ENCODE results near the gene MAPKAP1.

DNA sequence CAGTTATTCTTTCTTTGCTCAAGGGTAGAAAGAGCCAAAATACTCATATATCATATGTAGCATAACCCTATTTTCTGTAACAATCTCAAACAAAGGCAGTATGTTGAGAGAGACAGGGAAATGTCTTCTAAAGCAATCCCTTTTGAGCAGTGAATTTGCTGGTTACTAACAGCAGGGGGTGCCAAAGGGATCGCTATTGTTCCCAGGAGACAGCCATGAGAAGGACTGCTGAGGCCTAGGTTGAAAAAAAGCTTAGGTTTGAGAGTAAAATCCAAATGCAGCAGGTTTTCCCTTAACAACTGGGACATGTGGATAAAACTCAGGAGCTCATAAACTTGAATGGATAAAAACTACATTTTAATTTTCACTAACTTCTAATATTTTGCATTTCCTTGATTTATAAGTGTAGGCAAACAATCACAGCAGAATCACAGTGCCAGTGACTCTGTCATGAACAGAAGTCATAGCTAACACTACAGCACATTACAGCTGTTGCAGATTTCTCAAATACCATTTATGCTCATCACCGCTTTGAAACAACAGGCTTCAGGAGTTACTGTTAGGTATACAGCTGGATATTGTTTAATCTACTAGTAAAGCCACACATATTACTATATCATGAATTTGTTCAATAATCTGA is 148.4 kb downstream of the MAPKAP1 start:
- TF ChIP-seq CTCF (IDR thresholded peaks at IDR 0.05; ENCODE audit: low read depth, low read length) (peak; percentile 81), POLR2A (IDR thresholded peaks at IDR 0.05; ENCODE audit: extremely low read depth, insufficient read length) (no peak), MYC (IDR thresholded peaks at IDR 0.05; ENCODE audit: low read depth, low read length) (no peak)

Data from NB4 (cell line).